DMS153 (cell line): ENCODE measurements around the gene OBI1.

Experiments used
- DNase-seq: peaks from one replicate; lab custom pipeline; 2025; lab: John Stamatoyannopoulos, UW

OBI1 gene

GRCh38 chr13:78658630-78659449 is at the start of gene OBI1:
TSS of gene OBI1 (minus strand) at chr13:78659155. CDS start at chr13:78659120, 35 bp downstream.
- DNase-seq, result peak; percentile 71

- DNase-seq, result no peak
Measured at GRCh38 chr13:78701383-78701782, 42.4 kb upstream of the OBI1 start.

- DNase-seq, result peak; percentile 14
Measured at GRCh38 chr13:78700121-78700910, 41.4 kb upstream of the OBI1 start.

GRCh38 chr13:78689011-78689410 is 30.1 kb upstream of the OBI1 start:
- DNase-seq, result no peak

- no peak for DNase-seq
Measured at GRCh38 chr13:78686461-78686860, 27.5 kb upstream of the OBI1 start.

- DNase-seq, result no peak
Measured at GRCh38 chr13:78680576-78681350, 21.8 kb upstream of the OBI1 start.

- DNase-seq, result no peak
Measured at GRCh38 chr13:78680115-78680561, 21.2 kb upstream of the OBI1 start.

- DNase-seq, result no peak
Measured at GRCh38 chr13:78679329-78679728, 20.4 kb upstream of the OBI1 start.

- no peak for DNase-seq
Measured at GRCh38 chr13:78675112-78675511, 16.2 kb upstream of the OBI1 start.

- DNase-seq, result no peak
Measured at GRCh38 chr13:78674638-78675037, 15.7 kb upstream of the OBI1 start.

GRCh38 chr13:78662467-78662866 is 3.5 kb upstream of the OBI1 start:
- DNase-seq, result no peak

GRCh38 chr13:78660495-78660857 is 1.5 kb upstream of the OBI1 start:
- DNase-seq, result no peak

- DNase-seq, result no peak
Measured at GRCh38 chr13:78659732-78660494, 958 bp upstream of the OBI1 start.

GRCh38 chr13:78659450-78659730 is 435 bp upstream of the OBI1 start:
- DNase-seq, result no peak

- no peak for DNase-seq
Measured at GRCh38 chr13:78657699-78658629, 991 bp downstream of the OBI1 start.

GRCh38 chr13:78655906-78656305 is 3.0 kb downstream of the OBI1 start:
- no peak for DNase-seq

- DNase-seq, result no peak
Measured at GRCh38 chr13:78655007-78655406, 3.9 kb downstream of the OBI1 start.

GRCh38 chr13:78652651-78653050 is 6.3 kb downstream of the OBI1 start:
- no peak for DNase-seq

- DNase-seq, result no peak
Measured at GRCh38 chr13:78650717-78651083, 8.3 kb downstream of the OBI1 start.

- DNase-seq, result no peak
Measured at GRCh38 chr13:78649997-78650716, 8.8 kb downstream of the OBI1 start.
